GM19463 (cell line): ENCODE measurements around the gene CERS3.

Experiments used
- ATAC-seq: cut with Tn5 transposase; IDR thresholded peaks from one replicate; pipeline ENCODE4 v1.9.1; 2021; ENCODE audit warnings: mild to moderate bottlenecking, moderate library complexity; ENCODE audit not compliant: unreplicated experiment

CERS3 gene

GRCh38 chr15:100385300-100386050 lies 143.3 kb downstream of the CERS3 start:
- ATAC-seq: no peak

GRCh38 chr15:100384108-100384410 lies 144.7 kb downstream of the CERS3 start:
- ATAC-seq: no peak

GRCh38 chr15:100383302-100384107 lies 145.2 kb downstream of the CERS3 start:
- no peak for ATAC-seq

GRCh38 chr15:100373942-100374341 lies 154.8 kb downstream of the CERS3 start:
- no peak for ATAC-seq

GRCh38 chr15:100373120-100373896 lies 155.4 kb downstream of the CERS3 start:
- ATAC-seq: no peak

GRCh38 chr15:100372739-100373119 lies 156.0 kb downstream of the CERS3 start:
- no peak for ATAC-seq

GRCh38 chr15:100355342-100355741 lies 173.4 kb downstream of the CERS3 start:
- ATAC-seq: no peak

- ATAC-seq: no peak
Measured at GRCh38 chr15:100353449-100353848, 175.3 kb downstream of the CERS3 start.

GRCh38 chr15:100350434-100351226 lies 178.1 kb downstream of the CERS3 start:
- no peak for ATAC-seq
